Caco-2 (cell line): ENCODE results near the gene TMEM39A. TPM values are rescaled to one million over a fixed set of nuclear protein-coding genes. Genes with fewer than 3 reads are reported as not detected.

Source experiments
- BruUV-seq: library from RNA; stranded (reverse); fragments of 400-500 nt; replicated peaks from 2 replicates; lab custom pipeline; 2021; lab: Mats Ljungman, UMichigan
- CTCF ChIA-PET: fragments of 300-600 bp; sonication (Branson Sonifier 250); formaldehyde crosslinking; loops from one replicate; lab custom pipeline; 2022; ENCODE audit warnings: antibody characterized with exemption; lab: Charles Lee
- POLR2A ChIA-PET: fragments of 300-600 bp; sonication (Branson Sonifier 250); formaldehyde crosslinking; loops from one replicate; lab custom pipeline; 2022; ENCODE audit warnings: antibody characterized with exemption; lab: Charles Lee
- DNase-seq, 2 experiments: peaks; one replicate each; pipeline versions ENCODE4 v3.0.0 to v3.0.0-alpha.2; 2020 to 2022
- H3K27me3 ChIP-seq: replicated peaks from 2 replicates; pipeline ENCODE4 v1.6.0; 2011; ENCODE audit warnings: low read length; ENCODE audit not compliant: control insufficient read depth, insufficient read depth
- H3K36me3 ChIP-seq: 2 replicates; pipeline ENCODE4 v1.5.1; 2011; ENCODE audit warnings: low read length; ENCODE audit not compliant: control insufficient read depth, insufficient read depth
- H3K4me1 ChIP-seq: fragments of 250-450 bp; sonication (Bioruptor Pico); 2 replicates; pipeline ENCODE4 v1.5.1; 2020; ENCODE audit warnings: mild to moderate bottlenecking
- H3K4me3 ChIP-seq: 2 replicates; pipeline ENCODE4 v1.5.1; 2011; ENCODE audit warnings: low read depth, mild to moderate bottlenecking, control low read depth, low read length
- H3K9me3 ChIP-seq: fragments of 250-450 bp; sonication (Bioruptor Pico); 2 replicates; pipeline ENCODE4 v1.5.1; 2020; ENCODE audit warnings: mild to moderate bottlenecking, moderate library complexity
- H3K27ac Mint-ChIP-seq: one replicate; pipeline ENCODE4 v1.8.0; 2022; ENCODE audit warnings: mixed read lengths; ENCODE audit not compliant: unreplicated experiment
- H3K27me3 Mint-ChIP-seq: one replicate; pipeline ENCODE4 v1.8.0; 2022; ENCODE audit warnings: mixed read lengths; ENCODE audit not compliant: insufficient read depth, unreplicated experiment
- H3K36me3 Mint-ChIP-seq: one replicate; pipeline ENCODE4 v1.8.0; 2022; ENCODE audit warnings: mild to moderate bottlenecking, mixed read lengths; ENCODE audit not compliant: insufficient read depth, unreplicated experiment
- H3K4me1 Mint-ChIP-seq: one replicate; pipeline ENCODE4 v1.8.0; 2022; ENCODE audit warnings: low read depth, mixed read lengths; ENCODE audit not compliant: unreplicated experiment
- H3K4me3 Mint-ChIP-seq: one replicate; pipeline ENCODE4 v1.8.0; 2022; ENCODE audit warnings: mild to moderate bottlenecking, moderate library complexity, mixed read lengths; ENCODE audit not compliant: unreplicated experiment
- H3K9me3 Mint-ChIP-seq: one replicate; pipeline ENCODE4 v1.8.0; 2022; ENCODE audit warnings: mixed read lengths; ENCODE audit not compliant: unreplicated experiment
- intact Hi-C: fragments of 100-400 bp; cut with micrococcal nuclease; formaldehyde crosslinking; loops from one replicate; pipeline ENCODE4 v1.10.0; 2022; ENCODE audit not compliant: unreplicated experiment
- total RNA-seq: library from RNA; stranded (reverse); gene quantifications from 2 replicates; pipeline ENCODE4 v1.2.3, GENCODE V29; 2022
- TF ChIP-seq, protein P1 (sequence below), 2 experiments: fragments of 200-600 bp in 1 of 2; IDR thresholded peaks; 1 replicate in 1 of 2; 2 replicates in 1 of 2; pipeline versions ENCODE4 v1.5.1 to v1.8.0; 2011 to 2022; ENCODE audit warnings: antibody characterized with exemption in 1 of 2, control low read depth in 1 of 2, inconsistent platforms in 1 of 2, low read depth in 1 of 2, low read length in 1 of 2, mild to moderate bottlenecking in 1 of 2, moderate library complexity in 1 of 2; ENCODE audit not compliant: insufficient read depth in 1 of 2, severe bottlenecking in 1 of 2, unreplicated experiment in 1 of 2

TMEM39A gene
- total RNA-seq, 1 experiment from 2014 or later = 52.1 TPM

DNA sequence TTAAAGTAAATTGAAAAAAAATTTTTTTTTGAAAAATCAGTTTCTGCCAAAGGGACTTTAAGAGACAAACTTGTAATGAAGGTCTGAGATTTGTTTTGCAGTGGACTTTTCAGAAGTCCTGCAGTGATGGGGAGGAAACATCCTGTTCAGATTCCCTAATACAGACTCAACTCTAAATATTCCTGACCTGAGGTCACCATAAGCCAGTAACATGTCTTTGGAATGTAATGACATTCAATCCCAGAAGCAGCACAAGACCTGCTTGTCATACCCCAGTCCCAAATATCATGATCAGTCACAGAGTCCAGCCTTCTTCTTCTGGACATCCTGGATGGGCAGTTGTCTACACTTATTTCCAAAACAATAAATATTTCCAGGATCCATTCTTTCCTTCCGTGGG, 53.6 kb downstream of the TMEM39A start:
- no peak overlapping the region for H3K4me3 ChIP-seq
- no peaks in the 10 kb centered on the region for H3K4me1 ChIP-seq
- H3K27me3 ChIP-seq = no peaks in the 10 kb centered on the region
- ChIA-PET POLR2A (no interaction called here), CTCF (no interaction called here)
- BruUV-seq = no TSS peak
- no peaks in the 10 kb centered on the region for H3K9me3 ChIP-seq
- DNase-seq = no peak
- Mint-ChIP-seq H3K9me3 (no peaks in the 10 kb centered on the region), H3K36me3 (no peaks in the 10 kb centered on the region), H3K4me3 (no peak overlapping the region), H3K27me3 (no peaks in the 10 kb centered on the region), H3K4me1 (no peaks in the 10 kb centered on the region), H3K27ac (no peak overlapping the region)
- TF ChIP-seq, protein P1, sequence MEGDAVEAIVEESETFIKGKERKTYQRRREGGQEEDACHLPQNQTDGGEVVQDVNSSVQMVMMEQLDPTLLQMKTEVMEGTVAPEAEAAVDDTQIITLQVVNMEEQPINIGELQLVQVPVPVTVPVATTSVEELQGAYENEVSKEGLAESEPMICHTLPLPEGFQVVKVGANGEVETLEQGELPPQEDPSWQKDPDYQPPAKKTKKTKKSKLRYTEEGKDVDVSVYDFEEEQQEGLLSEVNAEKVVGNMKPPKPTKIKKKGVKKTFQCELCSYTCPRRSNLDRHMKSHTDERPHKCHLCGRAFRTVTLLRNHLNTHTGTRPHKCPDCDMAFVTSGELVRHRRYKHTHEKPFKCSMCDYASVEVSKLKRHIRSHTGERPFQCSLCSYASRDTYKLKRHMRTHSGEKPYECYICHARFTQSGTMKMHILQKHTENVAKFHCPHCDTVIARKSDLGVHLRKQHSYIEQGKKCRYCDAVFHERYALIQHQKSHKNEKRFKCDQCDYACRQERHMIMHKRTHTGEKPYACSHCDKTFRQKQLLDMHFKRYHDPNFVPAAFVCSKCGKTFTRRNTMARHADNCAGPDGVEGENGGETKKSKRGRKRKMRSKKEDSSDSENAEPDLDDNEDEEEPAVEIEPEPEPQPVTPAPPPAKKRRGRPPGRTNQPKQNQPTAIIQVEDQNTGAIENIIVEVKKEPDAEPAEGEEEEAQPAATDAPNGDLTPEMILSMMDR (IDR thresholded peaks at IDR 0.05; ENCODE audit: insufficient read depth in 1 of 2, low read depth in 1 of 2, low read length in 1 of 2, severe bottlenecking in 1 of 2, unreplicated experiment in 1 of 2) = no peak
- intact Hi-C loops = loop anchor here (10.0 kb wide), 1 partner anchor 265 kb away; the partner anchor contains the start of gene COX17
- no peaks in the 10 kb centered on the region for H3K36me3 ChIP-seq

DNA sequence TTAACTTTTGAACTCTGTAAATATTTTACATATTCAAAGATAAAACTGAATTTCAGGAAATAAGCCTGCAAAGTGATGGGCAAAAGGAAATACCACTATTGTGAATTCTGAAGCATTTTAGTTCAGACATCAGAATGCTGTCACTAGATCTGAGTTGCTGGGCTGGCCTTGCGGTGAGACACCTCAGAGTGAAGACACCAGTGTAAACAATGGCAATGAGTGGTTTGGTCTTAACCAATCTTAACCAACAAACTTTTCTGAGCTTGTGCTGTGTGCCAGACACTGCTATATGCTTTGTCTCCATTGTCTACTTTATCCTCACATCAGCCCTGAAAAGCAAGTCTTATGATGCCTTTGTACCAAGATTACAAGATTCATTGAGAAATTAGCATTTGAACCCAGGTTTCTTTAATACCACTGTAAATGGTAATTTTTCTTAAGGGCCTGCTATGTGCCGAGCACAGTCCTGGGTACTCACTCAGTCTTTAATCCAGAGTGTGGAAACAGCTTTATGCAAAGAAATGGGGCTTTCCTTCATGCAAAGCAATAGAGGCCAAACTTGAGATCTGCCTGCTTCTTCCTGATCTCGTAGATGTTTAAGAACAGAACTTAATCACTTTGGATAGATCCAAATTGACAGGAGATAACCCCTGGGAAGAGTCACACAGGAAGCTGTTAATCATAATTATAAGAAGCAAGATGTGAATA, 55.0 kb downstream of the TMEM39A start:
- DNase-seq = no peak
- H3K27me3 Mint-ChIP-seq = no peaks in the 10 kb centered on the region
- Histone ChIP-seq H3K9me3 (no peaks in the 10 kb centered on the region), H3K27me3 (no peaks in the 10 kb centered on the region), H3K4me3 (no peak overlapping the region), H3K4me1 (no peaks in the 10 kb centered on the region), H3K36me3 (no peaks in the 10 kb centered on the region)
- TF ChIP-seq, protein P1 (IDR thresholded peaks at IDR 0.05; ENCODE audit: insufficient read depth in 1 of 2, low read depth in 1 of 2, low read length in 1 of 2, severe bottlenecking in 1 of 2, unreplicated experiment in 1 of 2) = no peak
- POLR2A ChIA-PET = no interaction called here
- intact Hi-C loops = no loop called here
- H3K9me3 Mint-ChIP-seq = no peaks in the 10 kb centered on the region
- H3K4me1 Mint-ChIP-seq = no peaks in the 10 kb centered on the region
- no peaks in the 10 kb centered on the region for H3K36me3 Mint-ChIP-seq
- no peak overlapping the region for H3K27ac Mint-ChIP-seq
- BruUV-seq = no TSS peak
- H3K4me3 Mint-ChIP-seq = no peak overlapping the region
- CTCF ChIA-PET = no interaction called here

DNA sequence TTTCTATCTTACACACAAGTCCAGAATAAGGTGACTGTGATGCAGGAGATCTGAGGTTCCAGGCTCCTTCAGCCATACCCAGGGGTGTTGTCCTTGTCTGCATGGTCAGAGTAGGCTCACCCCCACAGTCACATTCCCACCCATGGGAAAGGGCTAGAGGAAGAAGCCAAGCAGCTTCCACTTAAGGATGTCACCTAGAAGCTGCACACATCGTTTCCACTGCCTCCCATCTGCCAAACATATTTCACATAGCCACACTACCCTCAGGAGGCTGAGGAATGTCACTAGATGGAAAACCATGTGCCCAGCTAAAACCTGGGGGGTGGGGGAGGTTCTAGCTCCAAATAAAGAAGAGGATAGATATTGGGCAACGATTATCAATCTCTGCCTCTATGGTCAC, 58.1 kb downstream of the TMEM39A start:
- no TSS peak for BruUV-seq
- CTCF ChIA-PET = interaction anchor here (0.6 kb wide), 1 partner anchor 889 kb away, joined by 3 read pairs; no protein-coding TSS in a partner anchor
- no peaks in the 10 kb centered on the region for H3K4me1 ChIP-seq
- H3K27me3 Mint-ChIP-seq = no peaks in the 10 kb centered on the region
- no peak overlapping the region for H3K27ac Mint-ChIP-seq
- no peaks in the 10 kb centered on the region for H3K36me3 Mint-ChIP-seq
- H3K36me3 ChIP-seq = no peaks in the 10 kb centered on the region
- H3K4me3 Mint-ChIP-seq = no peak overlapping the region
- H3K9me3 Mint-ChIP-seq = no peaks in the 10 kb centered on the region
- TF ChIP-seq, protein P1 (IDR thresholded peaks at IDR 0.05; ENCODE audit: insufficient read depth in 1 of 2, low read depth in 1 of 2, low read length in 1 of 2, severe bottlenecking in 1 of 2, unreplicated experiment in 1 of 2) = no peak
- no peaks in the 10 kb centered on the region for H3K4me1 Mint-ChIP-seq
- H3K27me3 ChIP-seq = no peaks in the 10 kb centered on the region
- POLR2A ChIA-PET = no interaction called here
- H3K4me3 ChIP-seq = no peak overlapping the region
- intact Hi-C loops = no loop called here
- H3K9me3 ChIP-seq = no peaks in the 10 kb centered on the region
- no peak for DNase-seq
